Keratinocyte (primary cell): ENCODE data around the gene BTG2.

Experiments
- EZH2 ChIP-seq: IDR thresholded peaks from one replicate; pipeline ENCODE4 v1.6.1; 2012; ENCODE audit warnings: inconsistent platforms, mild to moderate bottlenecking, low read length, moderate library complexity
- TF ChIP-seq, protein P1 (sequence below), 3 experiments: IDR thresholded peaks in 1 of 3; conservative IDR thresholded peaks in 1 of 3; optimal IDR thresholded peaks in 1 of 3; 2 replicates in 2 of 3; 3 replicates in 1 of 3; pipeline versions ENCODE3 to v1.5.1; 2011; ENCODE audit warnings: low read length in 3 of 3, mild to moderate bottlenecking in 3 of 3, moderate library complexity in 2 of 3, control low read depth in 1 of 3, inconsistent platforms in 1 of 3; ENCODE audit not compliant: insufficient read depth in 2 of 3; ENCODE audit errors: extremely low read depth in 1 of 3

DNA sequence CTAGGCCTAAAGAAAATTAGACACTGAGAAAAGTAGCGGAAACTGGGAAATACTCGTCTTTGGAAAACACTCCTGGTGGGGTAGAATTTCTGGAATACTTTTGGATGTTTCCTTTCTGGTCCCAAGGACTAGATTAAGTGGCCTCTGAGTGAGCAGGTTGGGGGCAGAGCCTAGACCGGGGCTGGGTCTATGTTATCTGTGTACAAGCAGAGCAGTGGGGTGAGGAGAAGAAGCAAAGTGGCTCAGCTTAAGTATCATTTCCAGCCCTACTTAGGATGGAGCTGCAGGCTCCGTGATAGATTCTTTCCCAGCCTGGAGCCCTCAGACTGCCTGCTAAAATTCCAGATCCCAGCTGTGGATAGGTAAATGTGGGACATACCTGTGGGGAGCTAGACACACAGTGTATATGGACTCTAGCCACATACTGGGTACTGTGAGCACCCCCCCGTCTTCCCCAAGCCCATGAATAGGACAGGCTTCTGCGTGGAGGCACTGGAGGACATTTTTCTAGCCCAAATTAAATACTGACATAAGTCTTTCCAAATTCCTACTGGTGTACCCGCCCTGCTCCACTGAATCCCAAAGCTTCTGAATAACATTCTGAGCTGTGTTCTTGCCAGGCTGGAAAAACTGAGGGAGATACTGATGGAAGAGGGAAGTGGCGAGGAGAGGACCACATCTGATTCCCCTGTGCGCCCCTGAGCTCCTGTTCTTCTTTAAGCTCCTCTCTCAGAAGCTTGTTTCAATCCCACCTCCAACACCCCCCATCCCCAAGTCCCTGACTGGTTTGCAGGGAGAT, 38.8 kb downstream of the BTG2 start:
- TF ChIP-seq, protein P1, sequence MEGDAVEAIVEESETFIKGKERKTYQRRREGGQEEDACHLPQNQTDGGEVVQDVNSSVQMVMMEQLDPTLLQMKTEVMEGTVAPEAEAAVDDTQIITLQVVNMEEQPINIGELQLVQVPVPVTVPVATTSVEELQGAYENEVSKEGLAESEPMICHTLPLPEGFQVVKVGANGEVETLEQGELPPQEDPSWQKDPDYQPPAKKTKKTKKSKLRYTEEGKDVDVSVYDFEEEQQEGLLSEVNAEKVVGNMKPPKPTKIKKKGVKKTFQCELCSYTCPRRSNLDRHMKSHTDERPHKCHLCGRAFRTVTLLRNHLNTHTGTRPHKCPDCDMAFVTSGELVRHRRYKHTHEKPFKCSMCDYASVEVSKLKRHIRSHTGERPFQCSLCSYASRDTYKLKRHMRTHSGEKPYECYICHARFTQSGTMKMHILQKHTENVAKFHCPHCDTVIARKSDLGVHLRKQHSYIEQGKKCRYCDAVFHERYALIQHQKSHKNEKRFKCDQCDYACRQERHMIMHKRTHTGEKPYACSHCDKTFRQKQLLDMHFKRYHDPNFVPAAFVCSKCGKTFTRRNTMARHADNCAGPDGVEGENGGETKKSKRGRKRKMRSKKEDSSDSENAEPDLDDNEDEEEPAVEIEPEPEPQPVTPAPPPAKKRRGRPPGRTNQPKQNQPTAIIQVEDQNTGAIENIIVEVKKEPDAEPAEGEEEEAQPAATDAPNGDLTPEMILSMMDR (optimal IDR thresholded peaks at IDR 0.05 in 1 of 3, IDR thresholded peaks at IDR 0.05 in 1 of 3, conservative IDR thresholded peaks at IDR 0.05 in 1 of 3; ENCODE audit: extremely low read depth in 1 of 3, insufficient read depth in 2 of 3, low read length in 3 of 3) = no peak
- no peak for TF ChIP-seq EZH2
